SKM-1 treated with dmso at 0.1 percent for 144 hours (cell line): Measurements from ENCODE around the gene PGAM4.
"Not testable (repeated sequence)": the region's sequence is repeated elsewhere in the genome, so short reads cannot be mapped to it uniquely, and the experiment has no call there.

Experiments used
- DNase-seq: peaks from one replicate; lab custom pipeline; 2025; ENCODE audit not compliant: unreplicated experiment; lab: John Stamatoyannopoulos, UW

The PGAM4 gene

GRCh38 chrX:77930581-77930980 lies 38.9 kb downstream of the PGAM4 start:
- DNase-seq: no peak

GRCh38 chrX:77925764-77926163 lies 43.7 kb downstream of the PGAM4 start:
- DNase-seq: no peak

- no peak for DNase-seq
Observed at GRCh38 chrX:77924320-77924859, 45.0 kb downstream of the PGAM4 start.

GRCh38 chrX:77922787-77923186 lies 46.7 kb downstream of the PGAM4 start:
- no peak for DNase-seq

- not testable (repeated sequence) for DNase-seq
Observed at GRCh38 chrX:77919370-77919769, 50.1 kb downstream of the PGAM4 start.

- peak; percentile 44 for DNase-seq
Observed at GRCh38 chrX:77918568-77918967, 50.9 kb downstream of the PGAM4 start.
